H9 (cell line): ENCODE measurements around the gene ZP1. TPM values are rescaled to one million over a fixed set of nuclear protein-coding genes. Genes with fewer than 3 reads are reported as not detected.

Experiments used
- DNase-seq: peaks from one replicate; pipeline ENCODE4 v3.0.0-alpha.2; 2017
- H2AFZ ChIP-seq: one replicate; pipeline ENCODE4 v1.6.1; 2013; ENCODE audit warnings: mild to moderate bottlenecking, low read length, control low read depth, moderate library complexity
- H2AK5ac ChIP-seq: 2 replicates; pipeline ENCODE4 v1.6.1; 2013; ENCODE audit warnings: low read length, control low read depth, mixed read lengths; ENCODE audit not compliant: insufficient read length
- H2BK120ac ChIP-seq: one replicate; pipeline ENCODE4 v1.6.1; 2013; ENCODE audit warnings: low read depth, mild to moderate bottlenecking, low read length, control low read depth, inconsistent platforms; ENCODE audit not compliant: poor library complexity, severe bottlenecking
- H2BK12ac ChIP-seq: 2 replicates; pipeline ENCODE4 v1.6.1; 2013; ENCODE audit warnings: low read length, control low read depth, mixed read lengths, low read depth; ENCODE audit not compliant: insufficient read length
- H2BK15ac ChIP-seq: 2 replicates; pipeline ENCODE4 v1.6.1; 2013; ENCODE audit warnings: low read depth, low read length, control low read depth
- H2BK20ac ChIP-seq: one replicate; pipeline ENCODE4 v1.6.1; 2013; ENCODE audit warnings: low read depth, mild to moderate bottlenecking, low read length, control low read depth, inconsistent platforms; ENCODE audit not compliant: poor library complexity, severe bottlenecking
- H2BK5ac ChIP-seq: 2 replicates; pipeline ENCODE4 v1.6.1; 2013; ENCODE audit warnings: low read length, control low read depth, mixed read lengths; ENCODE audit not compliant: insufficient read length
- H3K14ac ChIP-seq: 2 replicates; pipeline ENCODE4 v1.6.1; 2013; ENCODE audit warnings: low read length, control low read depth; ENCODE audit not compliant: insufficient read depth
- H3K18ac ChIP-seq: 2 replicates; pipeline ENCODE4 v1.6.1; 2013; ENCODE audit warnings: low read depth, mild to moderate bottlenecking, mixed read lengths, low read length, control low read depth; ENCODE audit not compliant: insufficient read length
- H3K23ac ChIP-seq: 2 replicates; pipeline ENCODE4 v1.6.1; 2013; ENCODE audit warnings: low read length, control low read depth, mixed read lengths, low read depth; ENCODE audit not compliant: insufficient read length
- H3K23me2 ChIP-seq: 2 replicates; pipeline ENCODE4 v1.6.1; 2013; ENCODE audit warnings: low read depth, mild to moderate bottlenecking, mixed read lengths, low read length, control low read depth; ENCODE audit not compliant: insufficient read length, poor library complexity, severe bottlenecking
- H3K27ac ChIP-seq: 2 replicates; pipeline ENCODE4 v1.5.1; 2013; ENCODE audit warnings: low read length, control low read depth, mixed read lengths, low read depth; ENCODE audit not compliant: insufficient read length
- H3K27me3 ChIP-seq: 2 replicates; pipeline ENCODE4 v1.6.1; 2013; ENCODE audit warnings: low read length, control low read depth, inconsistent platforms; ENCODE audit not compliant: insufficient read depth
- H3K4ac ChIP-seq: 2 replicates; pipeline ENCODE4 v1.6.1; 2013; ENCODE audit warnings: low read depth, mild to moderate bottlenecking, control low read depth, inconsistent platforms, low read length, moderate library complexity
- H3K4me1 ChIP-seq: 2 replicates; pipeline ENCODE4 v1.6.1; 2013; ENCODE audit warnings: low read length, control low read depth, inconsistent platforms; ENCODE audit not compliant: insufficient read depth
- H3K4me2 ChIP-seq: 2 replicates; pipeline ENCODE4 v1.6.1; 2013; ENCODE audit warnings: low read length, control low read depth, mixed read lengths; ENCODE audit not compliant: insufficient read length, insufficient read depth
- H3K56ac ChIP-seq: 2 replicates; pipeline ENCODE4 v1.6.1; 2013; ENCODE audit warnings: low read depth, mild to moderate bottlenecking, mixed read lengths, low read length, control low read depth; ENCODE audit not compliant: insufficient read length
- H3K79me1 ChIP-seq: 2 replicates; pipeline ENCODE4 v1.6.1; 2013; ENCODE audit warnings: low read depth, mild to moderate bottlenecking, moderate library complexity, low read length, control low read depth, inconsistent platforms; ENCODE audit not compliant: insufficient read depth, poor library complexity, severe bottlenecking
- H3K79me2 ChIP-seq: 2 replicates; pipeline ENCODE4 v1.6.1; 2013; ENCODE audit warnings: low read length, control low read depth, inconsistent platforms; ENCODE audit not compliant: insufficient read depth
- H3K9ac ChIP-seq: 2 replicates; pipeline ENCODE4 v1.6.1; 2013; ENCODE audit warnings: low read length, control low read depth, mixed read lengths; ENCODE audit not compliant: insufficient read length; ENCODE audit errors: extremely low read depth
- H3K9me3 ChIP-seq: one replicate; pipeline ENCODE4 v1.6.1; 2013; ENCODE audit warnings: low read depth, low read length, inconsistent platforms; ENCODE audit not compliant: control insufficient read depth
- H3T11ph ChIP-seq: one replicate; pipeline ENCODE4 v1.6.1; 2013; ENCODE audit warnings: mild to moderate bottlenecking, low read length, control low read depth, inconsistent platforms
- H4K20me1 ChIP-seq: one replicate; pipeline ENCODE4 v1.6.1; 2013; ENCODE audit not compliant: control insufficient read depth, insufficient read length, insufficient read depth
- H4K5ac ChIP-seq: 2 replicates; pipeline ENCODE4 v1.6.1; 2013; ENCODE audit warnings: low read depth, mild to moderate bottlenecking, mixed read lengths, low read length, control low read depth; ENCODE audit not compliant: insufficient read length
- H4K8ac ChIP-seq: replicated peaks from 2 replicates; pipeline ENCODE4 v1.6.1; 2013; ENCODE audit warnings: low read length, control low read depth, mixed read lengths, low read depth; ENCODE audit not compliant: insufficient read length
- H4K91ac ChIP-seq: 2 replicates; pipeline ENCODE4 v1.6.1; 2013; ENCODE audit warnings: low read depth, mild to moderate bottlenecking, moderate library complexity, mixed read lengths, low read length, control low read depth; ENCODE audit not compliant: insufficient read length
- H3K27ac Mint-ChIP-seq, 3 experiments: 2 replicates in 2 of 3; 3 replicates in 1 of 3; pipeline ENCODE4 v1.8.0; 2020 to 2021; ENCODE audit warnings: mixed read lengths in 3 of 3, mild to moderate bottlenecking in 1 of 3, moderate library complexity in 1 of 3
- H3K27me3 Mint-ChIP-seq: 2 replicates; pipeline ENCODE4 v1.8.0; 2021; ENCODE audit warnings: low read depth, mild to moderate bottlenecking, moderate library complexity, mixed read lengths
- H3K36me3 Mint-ChIP-seq, 3 experiments: 2 replicates in 2 of 3; 3 replicates in 1 of 3; pipeline ENCODE4 v1.8.0; 2020 to 2021; ENCODE audit warnings: low read depth in 3 of 3, mixed read lengths in 3 of 3; ENCODE audit not compliant: insufficient read depth in 1 of 3
- H3K4me1 Mint-ChIP-seq, 2 experiments: 2 replicates each; pipeline ENCODE4 v1.8.0; 2020; ENCODE audit warnings: mixed read lengths in 2 of 2
- H3K4me3 Mint-ChIP-seq, 2 experiments: 2 replicates in 1 of 2; 3 replicates in 1 of 2; pipeline ENCODE4 v1.8.0; 2020 to 2021; ENCODE audit warnings: mild to moderate bottlenecking in 2 of 2, mixed read lengths in 2 of 2, moderate library complexity in 1 of 2
- H3K9me3 Mint-ChIP-seq, 2 experiments: 2 replicates in 1 of 2; 3 replicates in 1 of 2; pipeline ENCODE4 v1.8.0; 2020; ENCODE audit warnings: mild to moderate bottlenecking in 2 of 2, mixed read lengths in 2 of 2, moderate library complexity in 1 of 2
- WGBS: extraction: QIAGEN DNeasy Blood & Tissue Kit; methylation state at CpG from one replicate; pipeline ENCODE4 v1.1.7; 2013; ENCODE audit warnings: missing lambda C conversion rate, low lambda C conversion rate, mixed read lengths; ENCODE audit not compliant: insufficient read length; ENCODE audit errors: extremely low coverage; 5-methylcytosine and 5-hydroxymethylcytosine counted together
- total RNA-seq: library from RNA; stranded (reverse); gene quantifications from 2 replicates; pipeline ENCODE4 v1.2.1, GENCODE V29; 2021
- TF ChIP-seq, protein P1 (sequence below): fragments of 200-600 bp; sonication (generic); conservative IDR thresholded peaks from 3 replicates; pipeline ENCODE4 v1.8.0; 2021; ENCODE audit warnings: antibody characterized with exemption, mild to moderate bottlenecking

ZP1 gene
- total RNA-seq, 1 experiment from 2014 or later = not detected

DNA sequence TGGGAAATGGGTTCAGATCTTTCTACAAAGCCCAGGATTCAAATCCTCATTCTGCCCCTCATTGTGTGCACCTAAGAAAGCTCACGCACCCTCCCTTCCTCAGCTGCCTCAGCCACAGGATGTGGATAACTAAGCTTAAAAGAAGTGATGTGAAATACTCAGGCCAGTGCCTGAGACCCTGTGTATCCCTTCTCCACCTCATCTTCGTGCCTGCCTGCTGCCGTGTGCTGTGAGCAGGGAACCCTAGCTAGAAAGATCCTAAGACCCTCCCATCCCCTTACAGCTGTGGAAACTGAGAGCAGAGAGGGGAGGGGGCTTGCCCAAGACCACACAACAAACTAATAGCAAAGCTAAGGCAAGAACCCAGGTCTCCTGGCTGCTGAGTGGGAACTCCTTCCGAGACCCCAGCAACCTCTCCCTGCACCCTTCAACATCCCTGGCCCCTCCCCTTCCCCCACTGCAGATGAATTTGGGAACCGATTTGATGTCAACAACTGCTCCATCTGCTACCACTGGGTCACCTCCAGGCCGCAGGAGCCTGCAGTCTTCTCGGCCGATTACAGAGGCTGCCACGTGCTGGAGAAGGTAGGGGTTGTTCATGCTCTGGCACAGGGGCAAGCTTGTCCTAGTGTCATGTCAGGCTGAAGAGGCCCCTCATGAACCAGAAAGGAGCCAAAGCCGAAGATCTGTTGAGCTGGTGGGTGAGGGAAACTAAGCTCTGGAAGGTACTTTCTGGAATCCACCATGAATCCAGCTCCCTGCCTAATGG lies 1.5 kb downstream of the ZP1 start:
- Histone ChIP-seq H3K9ac (no peak overlapping the region), H2BK12ac (no peak overlapping the region), H3K14ac (no peak overlapping the region), H3K27me3 (no peaks in the 10 kb centered on the region), H2BK120ac (no peak overlapping the region), H3T11ph (no peak overlapping the region), H4K8ac (no peak overlapping the region), H2BK20ac (no peak overlapping the region), H3K79me1 (no peaks in the 10 kb centered on the region), H3K23me2 (no peaks in the 10 kb centered on the region), H4K5ac (no peak overlapping the region), H3K27ac (no peak overlapping the region), H3K4me1 (peaks cover 2% of the 10 kb centered on the region; the same call in 1 of the 2 replicates), H3K23ac (no peak overlapping the region), H4K20me1 (no peaks in the 10 kb centered on the region), H3K56ac (no peak overlapping the region), H2BK15ac (no peak overlapping the region), H3K79me2 (no peaks in the 10 kb centered on the region), H3K4ac (no peak overlapping the region), H3K4me2 (no peak overlapping the region), H2AFZ (no peak overlapping the region), H2AK5ac (no peak overlapping the region), H3K9me3 (no peaks in the 10 kb centered on the region), H3K18ac (no peak overlapping the region), H2BK5ac (no peak overlapping the region), H4K91ac (no peak overlapping the region)
- TF ChIP-seq, protein P1, sequence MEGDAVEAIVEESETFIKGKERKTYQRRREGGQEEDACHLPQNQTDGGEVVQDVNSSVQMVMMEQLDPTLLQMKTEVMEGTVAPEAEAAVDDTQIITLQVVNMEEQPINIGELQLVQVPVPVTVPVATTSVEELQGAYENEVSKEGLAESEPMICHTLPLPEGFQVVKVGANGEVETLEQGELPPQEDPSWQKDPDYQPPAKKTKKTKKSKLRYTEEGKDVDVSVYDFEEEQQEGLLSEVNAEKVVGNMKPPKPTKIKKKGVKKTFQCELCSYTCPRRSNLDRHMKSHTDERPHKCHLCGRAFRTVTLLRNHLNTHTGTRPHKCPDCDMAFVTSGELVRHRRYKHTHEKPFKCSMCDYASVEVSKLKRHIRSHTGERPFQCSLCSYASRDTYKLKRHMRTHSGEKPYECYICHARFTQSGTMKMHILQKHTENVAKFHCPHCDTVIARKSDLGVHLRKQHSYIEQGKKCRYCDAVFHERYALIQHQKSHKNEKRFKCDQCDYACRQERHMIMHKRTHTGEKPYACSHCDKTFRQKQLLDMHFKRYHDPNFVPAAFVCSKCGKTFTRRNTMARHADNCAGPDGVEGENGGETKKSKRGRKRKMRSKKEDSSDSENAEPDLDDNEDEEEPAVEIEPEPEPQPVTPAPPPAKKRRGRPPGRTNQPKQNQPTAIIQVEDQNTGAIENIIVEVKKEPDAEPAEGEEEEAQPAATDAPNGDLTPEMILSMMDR = no peak
- Mint-ChIP-seq H3K27ac (no peak overlapping the region), H3K4me1 (peaks cover 9 to 10% of the 10 kb centered on the region in 2 experiments), H3K4me3 (no peak overlapping the region), H3K27me3 (no peaks in the 10 kb centered on the region; the same call in 1 of the 2 replicates), H3K9me3 (peaks cover 0 to 2% of the 10 kb centered on the region in 2 experiments; a peak in 1 of 5 replicates), H3K36me3 (no peaks in the 10 kb centered on the region)
- WGBS = no CpG with 5 or more reads among the region's 10 CpGs
- no peak for DNase-seq
